Measurements from ENCODE around the gene ARHGAP24.

ARHGAP24 gene

GRCh38 chr4:86006057-86006456 lies 531.1 kb downstream of the ARHGAP24 start:
- Histone ChIP-seq H2BK120ac (ENCODE audit: insufficient read depth, low read length, poor library complexity) (no peak overlapping the region), H4K8ac (ENCODE audit: low read depth, low read length) (no peak overlapping the region), H2BK12ac (ENCODE audit: low read length) (no peak overlapping the region), H3K27ac (ENCODE audit: low read depth, low read length) (no peak overlapping the region), H3K79me1 (ENCODE audit: low read length) (no peaks in the 10 kb centered on the region), H3K14ac (ENCODE audit: low read length) (no peak overlapping the region), H2BK5ac (ENCODE audit: low read depth, low read length, poor library complexity) (no peak overlapping the region), H3K9ac (ENCODE audit: low read length) (no peak overlapping the region), H3K4ac (ENCODE audit: low read depth, low read length) (no peak overlapping the region), H3K18ac (ENCODE audit: low read length) (no peak overlapping the region), H3K4me2 (ENCODE audit: low read length) (no peak overlapping the region), H2AK5ac (ENCODE audit: low read length) (no peak overlapping the region), H3K27me3 (ENCODE audit: insufficient read depth, low read length) (no peaks in the 10 kb centered on the region), H3K4me1 (ENCODE audit: control insufficient read depth in 1 of 2, insufficient read depth in 2 of 2, low read length in 2 of 2) (no peaks in the 10 kb centered on the region), H3K23ac (ENCODE audit: low read length) (no peak overlapping the region), H3K36me3 (ENCODE audit: control insufficient read depth in 1 of 2, insufficient read depth in 2 of 2, low read length in 2 of 2) (no peaks in the 10 kb centered on the region), H2AFZ (ENCODE audit: insufficient read depth, low read length, poor library complexity) (no peak overlapping the region), H3K9me3 (ENCODE audit: insufficient read depth, low read depth, low read length) (peaks cover 2% of the 10 kb centered on the region), H4K91ac (ENCODE audit: low read depth, low read length) (no peak overlapping the region), H3K79me2 (ENCODE audit: control insufficient read depth, insufficient read depth, low read length, poor library complexity) (no peaks in the 10 kb centered on the region), H4K12ac (ENCODE audit: low read depth, low read length) (no peak overlapping the region), H3K4me3 (ENCODE audit: low read depth, low read length) (no peak overlapping the region)
- DNase-seq: no peak

GRCh38 chr4:86007042-86007441 lies 532.1 kb downstream of the ARHGAP24 start:
- Histone ChIP-seq H2BK120ac (ENCODE audit: insufficient read depth, low read length, poor library complexity) (no peak overlapping the region), H3K4me2 (ENCODE audit: low read length) (no peak overlapping the region), H3K79me1 (ENCODE audit: low read length) (no peaks in the 10 kb centered on the region), H3K9me3 (ENCODE audit: insufficient read depth, low read depth, low read length) (peaks cover 2% of the 10 kb centered on the region), H3K23ac (ENCODE audit: low read length) (no peak overlapping the region), H3K14ac (ENCODE audit: low read length) (no peak overlapping the region), H3K4me1 (ENCODE audit: control insufficient read depth in 1 of 2, insufficient read depth in 2 of 2, low read length in 2 of 2) (no peaks in the 10 kb centered on the region), H3K9ac (ENCODE audit: low read length) (no peak overlapping the region), H3K27me3 (ENCODE audit: insufficient read depth, low read length) (no peaks in the 10 kb centered on the region), H2AK5ac (ENCODE audit: low read length) (no peak overlapping the region), H3K27ac (ENCODE audit: low read depth, low read length) (no peak overlapping the region), H3K79me2 (ENCODE audit: control insufficient read depth, insufficient read depth, low read length, poor library complexity) (no peaks in the 10 kb centered on the region), H3K18ac (ENCODE audit: low read length) (no peak overlapping the region), H4K91ac (ENCODE audit: low read depth, low read length) (no peak overlapping the region), H3K4me3 (ENCODE audit: low read depth, low read length) (no peak overlapping the region), H4K12ac (ENCODE audit: low read depth, low read length) (no peak overlapping the region), H3K36me3 (ENCODE audit: control insufficient read depth in 1 of 2, insufficient read depth in 2 of 2, low read length in 2 of 2) (no peaks in the 10 kb centered on the region), H2BK5ac (ENCODE audit: low read depth, low read length, poor library complexity) (no peak overlapping the region), H4K8ac (ENCODE audit: low read depth, low read length) (no peak overlapping the region), H2AFZ (ENCODE audit: insufficient read depth, low read length, poor library complexity) (no peak overlapping the region), H2BK12ac (ENCODE audit: low read length) (no peak overlapping the region), H3K4ac (ENCODE audit: low read depth, low read length) (no peak overlapping the region)
- DNase-seq: no peak
- WGBS (ENCODE audit: extremely low coverage, insufficient coverage, insufficient read length): no CpG with 5 or more reads among the region's 6 CpGs

GRCh38 chr4:86011117-86011516 lies 536.2 kb downstream of the ARHGAP24 start:
- peaks cover 0 to 5% of the 10 kb centered on the region in 2 experiments for H3K4me1 ChIP-seq (ENCODE audit: control insufficient read depth in 1 of 2, insufficient read depth in 2 of 2, low read length in 2 of 2)
- H3K27ac ChIP-seq (ENCODE audit: low read depth, low read length): no peak overlapping the region
- H3K9me3 ChIP-seq (ENCODE audit: insufficient read depth, low read depth, low read length): peaks cover 2% of the 10 kb centered on the region
- DNase-seq: peak; percentile 48 to 79
- H3K36me3 ChIP-seq (ENCODE audit: control insufficient read depth in 1 of 2, insufficient read depth in 2 of 2, low read length in 2 of 2): no peaks in the 10 kb centered on the region
- H3K23ac ChIP-seq (ENCODE audit: low read length): no peak overlapping the region
- WGBS (ENCODE audit: extremely low coverage, insufficient coverage, insufficient read length): no CpG with 5 or more reads among the region's 1 CpG
- no peaks in the 10 kb centered on the region for H3K79me2 ChIP-seq (ENCODE audit: control insufficient read depth, insufficient read depth, low read length, poor library complexity)
- no peaks in the 10 kb centered on the region for H3K79me1 ChIP-seq (ENCODE audit: low read length)
- no peak overlapping the region for H3K4ac ChIP-seq (ENCODE audit: low read depth, low read length)
- H2AK5ac ChIP-seq (ENCODE audit: low read length): no peak overlapping the region
- no peak overlapping the region for H4K91ac ChIP-seq (ENCODE audit: low read depth, low read length)
- H3K4me2 ChIP-seq (ENCODE audit: low read length): no peak overlapping the region
- no peak overlapping the region for H4K12ac ChIP-seq (ENCODE audit: low read depth, low read length)
- no peak overlapping the region for H3K4me3 ChIP-seq (ENCODE audit: low read depth, low read length)
- H3K27me3 ChIP-seq (ENCODE audit: insufficient read depth, low read length): no peaks in the 10 kb centered on the region
- H2BK12ac ChIP-seq (ENCODE audit: low read length): no peak overlapping the region
- no peak overlapping the region for H4K8ac ChIP-seq (ENCODE audit: low read depth, low read length)
- H3K14ac ChIP-seq (ENCODE audit: low read length): no peak overlapping the region
- no peak overlapping the region for H2AFZ ChIP-seq (ENCODE audit: insufficient read depth, low read length, poor library complexity)
- H2BK5ac ChIP-seq (ENCODE audit: low read depth, low read length, poor library complexity): no peak overlapping the region
- H3K18ac ChIP-seq (ENCODE audit: low read length): no peak overlapping the region
- H3K9ac ChIP-seq (ENCODE audit: low read length): no peak overlapping the region
- no peak overlapping the region for H2BK120ac ChIP-seq (ENCODE audit: insufficient read depth, low read length, poor library complexity)

- no peak overlapping the region for H3K4me2 ChIP-seq (ENCODE audit: low read length)
- no peak overlapping the region for H3K4ac ChIP-seq (ENCODE audit: low read depth, low read length)
- no peaks in the 10 kb centered on the region for H3K27me3 ChIP-seq (ENCODE audit: insufficient read depth, low read length)
- H4K12ac ChIP-seq (ENCODE audit: low read depth, low read length): no peak overlapping the region
- H3K23ac ChIP-seq (ENCODE audit: low read length): no peak overlapping the region
- no peaks in the 10 kb centered on the region for H3K79me1 ChIP-seq (ENCODE audit: low read length)
- no CpG with 5 or more reads among the region's 4 CpGs for WGBS (ENCODE audit: extremely low coverage, insufficient coverage, insufficient read length)
- H2BK12ac ChIP-seq (ENCODE audit: low read length): no peak overlapping the region
- no peak overlapping the region for H3K18ac ChIP-seq (ENCODE audit: low read length)
- H3K79me2 ChIP-seq (ENCODE audit: control insufficient read depth, insufficient read depth, low read length, poor library complexity): no peaks in the 10 kb centered on the region
- no peak overlapping the region for H3K9ac ChIP-seq (ENCODE audit: low read length)
- no peak overlapping the region for H3K4me3 ChIP-seq (ENCODE audit: low read depth, low read length)
- no peak overlapping the region for H4K91ac ChIP-seq (ENCODE audit: low read depth, low read length)
- no peaks in the 10 kb centered on the region for H3K36me3 ChIP-seq (ENCODE audit: control insufficient read depth in 1 of 2, insufficient read depth in 2 of 2, low read length in 2 of 2)
- no peaks in the 10 kb centered on the region for H3K9me3 ChIP-seq (ENCODE audit: insufficient read depth, low read depth, low read length)
- no peak overlapping the region for H2AK5ac ChIP-seq (ENCODE audit: low read length)
- no peak overlapping the region for H3K14ac ChIP-seq (ENCODE audit: low read length)
- H4K8ac ChIP-seq (ENCODE audit: low read depth, low read length): no peak overlapping the region
- peak in 1 of 2 donors; percentile 9 for DNase-seq
- H3K27ac ChIP-seq (ENCODE audit: low read depth, low read length): no peak overlapping the region
- no peak overlapping the region for H2AFZ ChIP-seq (ENCODE audit: insufficient read depth, low read length, poor library complexity)
- H2BK120ac ChIP-seq (ENCODE audit: insufficient read depth, low read length, poor library complexity): no peak overlapping the region
- H3K4me1 ChIP-seq (ENCODE audit: control insufficient read depth in 1 of 2, insufficient read depth in 2 of 2, low read length in 2 of 2): peaks cover 0 to 5% of the 10 kb centered on the region in 2 experiments
- no peak overlapping the region for H2BK5ac ChIP-seq (ENCODE audit: low read depth, low read length, poor library complexity)
Measured at GRCh38 chr4:86013621-86014020, 538.7 kb downstream of the ARHGAP24 start.
